ENCODE data around the gene GPR61. TPM values are rescaled to one million over a fixed set of nuclear protein-coding genes. Genes with fewer than 3 reads are reported as not detected.

The GPR61 gene
- total and polyA plus RNA-seq, 9 of the 15 experiments (the other 6 are each of a cell fraction or from before 2014, with no cell fraction given): 0.04 to 1.1 (median 0.25) TPM; not detected in 4

GRCh38 chr1:109509176-109510134, 30.2 kb upstream of the GPR61 start, which contains the start of gene AMIGO1 (continued):
- TF ChIP-seq CAMTA2 (CRISPR knock-in tag; conservative IDR thresholded peaks at IDR 0.05) (no peak), TOE1 (IDR thresholded peaks at IDR 0.05; ENCODE audit: borderline replicate concordance) (no peak), TOE1 (CRISPR knock-in tag; IDR thresholded peaks at IDR 0.05; ENCODE audit: borderline replicate concordance, low read depth) (no peak), RBM15 (IDR thresholded peaks at IDR 0.05; ENCODE audit: insufficient read depth, low read length) (no peak), TAF1 (IDR thresholded peaks at IDR 0.05; ENCODE audit: control insufficient read depth, extremely low read depth, insufficient read depth, low read length, severe bottlenecking) (peak; percentile 27), RFX5 (IDR thresholded peaks at IDR 0.05; ENCODE audit: low read depth, low read length) (no peak), MECOM (CRISPR knock-in tag; IDR thresholded peaks at IDR 0.05) (0 out of 2 replicates have a peak, but pooled peaks have one; percentile 14), CBX1 (IDR thresholded peaks at IDR 0.05; ENCODE audit: low read depth) (no peak), SAFB2 (IDR thresholded peaks at IDR 0.05; ENCODE audit: borderline replicate concordance, low read depth, low read length, severe bottlenecking) (no peak), DDX20 (tag; IDR thresholded peaks at IDR 0.05; ENCODE audit: low read depth) (no peak), ZBTB9 (CRISPR knock-in tag; IDR thresholded peaks at IDR 0.05) (peak; percentile 24; the same call in 1 of the 2 replicates), POLR2H (tag; IDR thresholded peaks at IDR 0.05; ENCODE audit: low read depth) (no peak), STAT5B (CRISPR knock-in tag; IDR thresholded peaks at IDR 0.05) (no peak), ZNF780A (CRISPR knock-in tag; IDR thresholded peaks at IDR 0.05) (no peak), ZNF449 (CRISPR knock-in tag; IDR thresholded peaks at IDR 0.05) (no peak), BDP1 (IDR thresholded peaks at IDR 0.05; ENCODE audit: insufficient read depth, insufficient read length) (no peak), FOXP1 (CRISPR knock-in tag; IDR thresholded peaks at IDR 0.05) (0 out of 2 replicates have a peak, but pooled peaks have one; percentile 24), STAT5A (IDR thresholded peaks at IDR 0.05; ENCODE audit: borderline replicate concordance, low read length) (no peak), LEF1 (IDR thresholded peaks at IDR 0.05) (no peak), BHLHE40 (IDR thresholded peaks at IDR 0.05; ENCODE audit: low read length) (peak; percentile 90), EP300 (IDR thresholded peaks at IDR 0.05; ENCODE audit: low read length) (no peak)
- TF ChIP-seq, protein P1, sequence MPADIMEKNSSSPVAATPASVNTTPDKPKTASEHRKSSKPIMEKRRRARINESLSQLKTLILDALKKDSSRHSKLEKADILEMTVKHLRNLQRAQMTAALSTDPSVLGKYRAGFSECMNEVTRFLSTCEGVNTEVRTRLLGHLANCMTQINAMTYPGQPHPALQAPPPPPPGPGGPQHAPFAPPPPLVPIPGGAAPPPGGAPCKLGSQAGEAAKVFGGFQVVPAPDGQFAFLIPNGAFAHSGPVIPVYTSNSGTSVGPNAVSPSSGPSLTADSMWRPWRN (IDR thresholded peaks at IDR 0.05; ENCODE audit: low read depth): no peak
- TF ChIP-seq, protein P2, sequence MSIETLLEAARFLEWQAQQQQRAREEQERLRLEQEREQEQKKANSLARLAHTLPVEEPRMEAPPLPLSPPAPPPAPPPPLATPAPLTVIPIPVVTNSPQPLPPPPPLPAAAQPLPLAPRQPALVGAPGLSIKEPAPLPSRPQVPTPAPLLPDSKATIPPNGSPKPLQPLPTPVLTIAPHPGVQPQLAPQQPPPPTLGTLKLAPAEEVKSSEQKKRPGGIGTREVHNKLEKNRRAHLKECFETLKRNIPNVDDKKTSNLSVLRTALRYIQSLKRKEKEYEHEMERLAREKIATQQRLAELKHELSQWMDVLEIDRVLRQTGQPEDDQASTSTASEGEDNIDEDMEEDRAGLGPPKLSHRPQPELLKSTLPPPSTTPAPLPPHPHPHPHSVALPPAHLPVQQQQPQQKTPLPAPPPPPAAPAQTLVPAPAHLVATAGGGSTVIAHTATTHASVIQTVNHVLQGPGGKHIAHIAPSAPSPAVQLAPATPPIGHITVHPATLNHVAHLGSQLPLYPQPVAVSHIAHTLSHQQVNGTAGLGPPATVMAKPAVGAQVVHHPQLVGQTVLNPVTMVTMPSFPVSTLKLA (conservative IDR thresholded peaks at IDR 0.05): peak; percentile 76 to 81

All from K562 (cell line).